Activated CD4-positive, CD25-positive, alpha-beta regulatory T cell treated with anti-CD3 and anti-CD28 coated beads, Interleukin-2, amount 50 U/mL, for 24 hours (primary cell): Measurements from ENCODE around the gene SRGAP1.
"Not testable (repeated sequence)": the region's sequence is repeated elsewhere in the genome, so short reads cannot be mapped to it uniquely, and the experiment has no call there.

ENCODE experiments used
- ATAC-seq, 2 donors: fragments of 150-1000 bp; cut with Tn5 transposase; one replicate each; pipeline ENCODE4 v1.10.0; 2021; ENCODE audit warnings: mild to moderate bottlenecking in 1 of 2, moderate library complexity in 1 of 2

The SRGAP1 gene

GRCh38 chr12:64092507-64093196 is 248.2 kb downstream of the SRGAP1 start:
- no peak for ATAC-seq

GRCh38 chr12:64093689-64094088 is 249.2 kb downstream of the SRGAP1 start:
- no peak for ATAC-seq

- ATAC-seq: no peak
Observed at GRCh38 chr12:64097366-64098105, 253.0 kb downstream of the SRGAP1 start.

- ATAC-seq: no peak
Observed at GRCh38 chr12:64098709-64099354, 254.3 kb downstream of the SRGAP1 start.

GRCh38 chr12:64099397-64099796 is 254.9 kb downstream of the SRGAP1 start:
- ATAC-seq: no peak

- ATAC-seq: no peak
Observed at GRCh38 chr12:64102339-64102738, 257.8 kb downstream of the SRGAP1 start.

GRCh38 chr12:64103825-64104740 is 259.6 kb downstream of the SRGAP1 start:
- no peak for ATAC-seq

- no peak for ATAC-seq
Observed at GRCh38 chr12:64105026-64105425, 260.5 kb downstream of the SRGAP1 start.

- no peak for ATAC-seq
Observed at GRCh38 chr12:64107776-64108175, 263.3 kb downstream of the SRGAP1 start.

- no peak for ATAC-seq
Observed at GRCh38 chr12:64109706-64110105, 265.2 kb downstream of the SRGAP1 start.

- no peak for ATAC-seq
Observed at GRCh38 chr12:64110864-64111263, 266.4 kb downstream of the SRGAP1 start.

GRCh38 chr12:64116969-64117368 is 272.5 kb downstream of the SRGAP1 start:
- no peak for ATAC-seq

- no peak for ATAC-seq
Observed at GRCh38 chr12:64120568-64120967, 276.1 kb downstream of the SRGAP1 start.

- not testable (repeated sequence) for ATAC-seq
Observed at GRCh38 chr12:64121086-64121485, 276.6 kb downstream of the SRGAP1 start.

- no peak for ATAC-seq
Observed at GRCh38 chr12:64122154-64122553, 277.7 kb downstream of the SRGAP1 start.

GRCh38 chr12:64122995-64123394 is 278.5 kb downstream of the SRGAP1 start:
- no peak for ATAC-seq

GRCh38 chr12:64123448-64123847 is 278.9 kb downstream of the SRGAP1 start:
- ATAC-seq: no peak

GRCh38 chr12:64124511-64125197 is 280.2 kb downstream of the SRGAP1 start:
- ATAC-seq: no peak

- no peak for ATAC-seq
Observed at GRCh38 chr12:64125913-64126312, 281.4 kb downstream of the SRGAP1 start.

- ATAC-seq: no peak
Observed at GRCh38 chr12:64127811-64128210, 283.3 kb downstream of the SRGAP1 start.

GRCh38 chr12:64128366-64128765 is 283.9 kb downstream of the SRGAP1 start:
- no peak for ATAC-seq

- not testable (repeated sequence) for ATAC-seq
Observed at GRCh38 chr12:64130476-64130875, 286.0 kb downstream of the SRGAP1 start.
